Activated CD8-positive, alpha-beta memory T cell treated with anti-CD3 and anti-CD28 coated beads for 1 hour (primary cell): Measurements from ENCODE around the gene WWOX.

Source experiments
- DNase-seq, 2 donors: peaks; one replicate each; pipeline ENCODE4 v3.0.0-alpha.2; 2020; ENCODE audit warnings: low read depth in 1 of 2; ENCODE audit errors: extremely low read depth in 1 of 2

The WWOX gene

DNA sequence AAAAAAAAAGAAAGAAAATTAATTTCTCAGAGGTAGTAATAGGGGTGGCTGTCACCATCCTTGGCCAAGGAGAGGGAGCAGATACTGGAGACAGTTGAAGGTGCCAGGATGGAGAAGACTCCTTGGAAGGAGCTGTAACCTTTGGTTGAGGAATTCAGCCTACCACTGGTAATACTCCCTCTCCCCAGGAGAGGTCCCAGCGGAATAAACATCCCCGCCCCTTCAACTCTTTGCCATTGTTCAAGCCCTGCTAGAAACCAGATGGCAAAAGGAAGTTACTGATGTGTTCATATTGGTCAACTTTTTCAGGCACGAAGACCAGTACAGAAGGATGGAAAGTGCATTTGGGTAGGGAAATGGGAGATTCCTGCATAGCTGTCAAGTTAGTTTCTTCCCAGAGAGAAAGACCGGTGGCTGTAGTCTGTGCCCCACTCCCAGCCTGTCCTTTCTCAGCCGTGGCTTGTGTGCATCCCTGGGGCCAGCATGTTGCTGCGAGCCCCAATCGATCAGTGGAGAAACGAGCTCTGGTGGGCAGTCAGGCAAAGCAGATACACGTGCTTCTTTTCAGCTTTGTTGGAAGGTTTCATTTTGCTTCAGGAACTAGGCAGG is 889.0 kb downstream of the WWOX start:
- DNase-seq: no peak

DNA sequence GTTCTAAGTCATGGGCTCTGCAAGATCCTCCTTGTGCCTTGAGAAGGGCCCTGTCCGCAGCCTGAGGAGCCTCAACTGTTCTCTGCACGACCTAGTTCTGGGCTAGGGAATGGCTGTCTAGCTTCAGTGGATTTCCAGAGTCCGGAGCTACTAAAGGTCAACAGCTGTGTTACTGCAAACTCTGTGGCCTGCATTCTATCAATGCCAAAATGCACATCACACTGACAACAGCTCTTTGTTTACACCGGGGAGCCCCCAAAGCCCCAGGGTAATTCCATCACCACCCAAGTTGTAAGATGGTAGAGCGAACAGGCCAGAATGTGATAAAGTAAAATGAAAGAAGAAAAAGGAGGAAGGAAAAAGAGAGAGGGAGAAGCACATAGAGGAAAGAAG is 890.9 kb downstream of the WWOX start:
- no peak for DNase-seq

GRCh38 chr16:78992001-78992400 is 892.5 kb downstream of the WWOX start:
- DNase-seq: no peak

DNA sequence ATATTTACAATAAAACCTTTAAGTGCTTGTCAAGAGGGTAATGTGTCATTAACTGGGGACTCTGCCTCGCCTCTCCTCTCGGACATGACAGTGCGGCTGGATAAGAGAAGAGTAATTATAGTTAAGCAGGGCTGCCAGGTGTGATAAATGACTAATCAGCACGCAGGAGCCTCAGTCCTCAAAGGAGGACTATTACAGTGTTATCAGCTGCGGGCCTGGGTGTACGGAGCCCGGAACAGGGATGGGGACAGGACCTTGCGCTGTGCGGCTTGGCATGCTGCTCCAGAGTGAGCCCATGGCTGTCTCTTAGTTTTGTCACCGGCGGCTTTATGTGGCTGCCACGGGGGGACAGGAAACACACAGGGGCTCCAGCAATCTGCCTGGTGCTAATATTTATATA is 893.9 kb downstream of the WWOX start:
- DNase-seq: no peak

DNA sequence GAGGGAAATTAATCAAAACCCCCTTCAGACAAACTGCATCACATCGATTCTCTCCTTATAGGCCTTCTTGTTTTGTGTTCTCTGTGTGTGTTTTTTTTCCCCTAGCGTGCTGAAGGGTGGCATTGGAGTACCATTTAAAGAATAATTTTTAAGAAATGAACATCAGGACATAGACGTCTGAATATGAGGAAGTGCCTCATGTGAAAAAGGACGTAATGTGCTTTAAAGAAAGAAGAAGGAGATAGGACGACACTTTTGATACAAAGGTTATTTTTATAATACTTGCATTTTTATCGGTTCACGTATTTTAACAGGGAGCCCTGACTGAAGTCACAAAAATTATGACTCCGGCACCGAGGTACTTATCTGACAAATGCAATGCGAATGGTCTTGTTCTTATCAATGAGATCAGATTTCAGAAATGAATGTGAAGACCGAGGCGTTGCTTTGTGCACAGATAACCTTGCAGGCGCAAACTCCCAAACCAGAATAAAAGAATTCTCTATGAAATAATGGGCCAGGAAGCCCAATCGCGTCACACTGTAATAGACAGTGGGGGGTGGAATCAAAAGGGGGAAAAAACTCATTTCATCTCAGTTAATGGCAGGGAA is 894.8 kb downstream of the WWOX start:
- no peak for DNase-seq

- no peak for DNase-seq
Observed at GRCh38 chr16:78995441-78995840, 896.0 kb downstream of the WWOX start.

DNA sequence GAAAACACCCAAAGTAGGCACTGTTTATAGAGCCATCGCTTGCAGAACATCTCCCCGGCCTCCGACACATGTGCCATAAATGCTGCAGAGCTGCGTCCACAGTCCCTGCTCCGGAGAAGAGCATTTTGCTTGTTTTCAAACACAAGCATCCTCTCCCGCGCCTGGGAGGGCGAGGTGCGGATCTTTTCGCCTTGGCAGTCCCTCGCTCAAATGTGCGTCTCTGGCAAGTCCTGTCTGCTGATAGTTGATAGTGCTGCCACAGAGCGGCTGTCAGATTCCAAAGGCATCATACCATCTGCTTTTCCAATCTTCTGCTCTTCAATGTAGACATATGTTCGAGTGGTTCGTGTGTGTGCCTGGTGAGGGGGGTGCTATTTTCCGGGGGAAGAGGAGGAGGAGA is 897.3 kb downstream of the WWOX start:
- no peak for DNase-seq

GRCh38 chr16:78998879-78999278 is 899.4 kb downstream of the WWOX start:
- no peak for DNase-seq

DNA sequence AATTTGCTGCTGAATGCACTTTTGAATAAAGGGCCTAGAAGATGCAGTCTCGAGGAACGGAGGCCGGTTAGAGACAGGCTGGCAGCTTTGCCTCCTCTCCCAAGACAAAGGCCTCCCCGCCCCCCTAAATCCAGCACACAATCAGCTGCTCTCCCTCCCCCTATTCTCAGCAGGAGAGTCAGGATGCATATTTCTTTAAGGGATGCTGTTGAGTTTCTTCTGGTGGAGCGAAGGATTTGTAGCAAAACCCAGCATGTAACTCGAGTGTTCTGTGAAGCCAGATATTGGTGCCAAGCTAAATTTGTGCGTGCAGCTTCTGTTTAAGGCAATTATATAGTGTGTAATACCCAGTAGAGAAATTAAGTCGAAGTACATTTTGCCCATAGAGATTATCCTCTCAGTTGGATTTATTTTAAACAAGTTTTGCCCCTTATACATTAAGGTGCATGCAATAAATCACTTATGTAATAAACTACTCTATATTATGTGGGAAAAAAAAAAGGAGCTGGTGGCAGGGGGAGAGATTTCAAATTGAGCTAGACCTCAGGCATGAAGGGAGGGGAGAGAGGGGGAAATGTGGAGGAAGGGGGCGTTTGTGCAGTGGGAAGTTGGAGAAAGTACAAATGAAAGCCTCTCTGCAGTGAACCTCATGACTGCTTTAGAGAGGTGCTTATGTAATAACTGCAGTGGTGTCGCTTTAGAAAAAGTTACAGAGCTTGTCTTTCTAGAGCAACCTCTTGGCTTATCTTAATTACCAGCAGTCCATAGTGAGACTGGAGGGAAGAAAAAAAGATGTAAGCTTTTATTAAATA is 901.9 kb downstream of the WWOX start:
- DNase-seq: no peak

DNA sequence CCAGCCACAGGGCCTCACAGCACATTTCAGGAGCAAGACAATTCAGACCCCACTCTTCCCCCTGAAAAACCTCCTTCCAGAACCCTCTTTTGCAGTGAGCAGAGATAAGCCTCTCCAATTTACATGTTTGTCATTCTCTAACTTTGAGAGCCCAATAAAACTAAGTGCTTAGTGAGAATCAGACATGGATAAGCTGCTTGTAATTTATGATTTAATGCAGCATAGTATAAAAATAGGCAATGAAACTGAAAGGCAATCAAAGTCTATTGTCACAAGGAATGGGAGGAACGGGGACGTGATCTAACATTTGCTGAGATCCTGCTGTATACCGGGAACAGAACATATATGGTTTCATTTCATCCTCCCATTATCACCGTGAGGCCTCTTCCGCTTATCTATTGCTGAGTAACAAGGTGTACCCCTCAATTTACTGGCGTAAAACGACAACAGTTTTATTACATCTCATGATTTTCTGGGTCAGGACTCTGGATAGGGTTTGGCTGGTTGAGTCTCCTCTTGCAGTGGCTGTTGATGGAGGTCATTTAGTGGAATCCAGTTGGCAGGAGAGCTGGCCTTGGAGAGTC is 903.7 kb downstream of the WWOX start:
- DNase-seq: no peak

- no peak for DNase-seq
Observed at GRCh38 chr16:79004309-79004708, 904.9 kb downstream of the WWOX start.

GRCh38 chr16:79005096-79005495 is 905.6 kb downstream of the WWOX start:
- DNase-seq: no peak

- DNase-seq: no peak
Observed at GRCh38 chr16:79006206-79006605, 906.8 kb downstream of the WWOX start.

- DNase-seq: no peak
Observed at GRCh38 chr16:79006765-79007164, 907.3 kb downstream of the WWOX start.

GRCh38 chr16:79007614-79008013 is 908.2 kb downstream of the WWOX start:
- no peak for DNase-seq

DNA sequence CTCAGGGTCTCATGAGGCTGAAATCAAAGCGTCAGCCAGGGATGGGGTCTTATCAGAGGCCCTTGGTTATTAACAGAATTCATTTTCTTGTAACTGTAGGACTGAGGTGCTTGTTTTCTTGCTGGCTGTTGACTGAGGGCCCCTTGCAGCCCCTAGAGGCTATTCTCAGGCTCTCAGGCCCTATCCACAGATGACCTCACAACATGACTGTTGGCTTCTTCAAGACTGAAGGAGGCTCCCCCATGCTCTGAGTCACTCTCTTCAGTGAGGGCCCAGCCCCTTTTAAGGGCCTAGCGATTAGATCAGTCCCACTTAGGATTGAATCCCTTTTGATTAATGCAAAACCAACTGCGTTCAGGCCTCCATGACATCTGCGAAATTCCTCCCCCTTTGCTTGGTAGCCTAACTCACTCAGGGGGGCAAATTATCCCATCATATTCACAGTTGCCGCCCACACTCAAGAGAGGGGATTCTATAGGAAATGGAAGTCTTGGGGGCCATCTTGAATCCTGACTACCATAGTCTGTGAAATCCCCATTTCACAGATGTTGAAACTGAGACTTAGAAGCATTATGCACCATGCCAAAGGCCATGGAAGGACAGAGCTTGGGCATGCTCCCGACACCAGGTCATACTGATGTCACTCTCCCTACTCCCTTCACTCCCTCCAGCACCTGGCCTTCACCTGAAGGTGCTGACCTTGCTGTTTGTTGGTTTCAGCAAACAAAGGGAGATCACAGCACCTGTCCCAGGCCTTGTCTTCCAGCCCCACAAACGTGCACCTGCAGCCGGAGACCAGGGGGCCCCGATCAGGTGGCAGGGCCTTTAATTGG is 908.8 kb downstream of the WWOX start:
- DNase-seq: no peak

- no peak for DNase-seq
Observed at GRCh38 chr16:79008869-79009179, 909.4 kb downstream of the WWOX start.

GRCh38 chr16:79009896-79010295 is 910.4 kb downstream of the WWOX start:
- no peak for DNase-seq

- DNase-seq: no peak
Observed at GRCh38 chr16:79011282-79011681, 911.8 kb downstream of the WWOX start.

- no peak for DNase-seq
Observed at GRCh38 chr16:79012671-79013434, 913.4 kb downstream of the WWOX start.
